ENCODE measurements around the gene HOXD8. TPM values are rescaled to one million over a fixed set of nuclear protein-coding genes. Genes with fewer than 3 reads are reported as not detected.

Gene HOXD8
- total RNA-seq, 1 donor from 2014 or later = 18.9 TPM

- no peak for DNase-seq (ENCODE audit: extremely low read depth, low read depth, low spot score)
These were observed 14.4 kb upstream of the HOXD8 start for GRCh38 chr2:176114930-176115625.

- DNase-seq (ENCODE audit: extremely low read depth, low read depth, low spot score) = no peak
These were observed 13.4 kb upstream of the HOXD8 start, which contains the start of gene HOXD10 for GRCh38 chr2:176115883-176116813. Gene HOXD10, plus strand, starts transcription at chr2:176116778. Its CDS starts 56 bp downstream, at chr2:176116834.

GRCh38 chr2:176117162-176117822 is 12.2 kb upstream of the HOXD8 start:
- no peak for DNase-seq (ENCODE audit: extremely low read depth, low read depth, low spot score)

- DNase-seq (ENCODE audit: extremely low read depth, low read depth, low spot score) = no peak
These were observed 11.6 kb upstream of the HOXD8 start for GRCh38 chr2:176117823-176118371.

- no peak for DNase-seq (ENCODE audit: extremely low read depth, low read depth, low spot score)
These were observed 10.7 kb upstream of the HOXD8 start for GRCh38 chr2:176118601-176119339.

GRCh38 chr2:176120364-176121189 is 8.9 kb upstream of the HOXD8 start:
- no peak for DNase-seq (ENCODE audit: extremely low read depth, low read depth, low spot score)

GRCh38 chr2:176121190-176122051 is 8.1 kb upstream of the HOXD8 start:
- DNase-seq (ENCODE audit: extremely low read depth, low read depth, low spot score) = no peak

- DNase-seq (ENCODE audit: extremely low read depth, low read depth, low spot score) = no peak
These were observed 7.3 kb upstream of the HOXD8 start for GRCh38 chr2:176122052-176122682.

GRCh38 chr2:176122683-176123410 is 6.7 kb upstream of the HOXD8 start, which contains the start of gene HOXD9:
Gene HOXD9, plus strand, starts transcription at chr2:176122719. Its CDS starts 50 bp downstream, at chr2:176122769.
- no peak for DNase-seq (ENCODE audit: extremely low read depth, low read depth, low spot score)

GRCh38 chr2:176123411-176124109 is 5.9 kb upstream of the HOXD8 start:
- DNase-seq (ENCODE audit: extremely low read depth, low read depth, low spot score) = no peak

GRCh38 chr2:176124110-176124946 is 5.2 kb upstream of the HOXD8 start:
- no peak for DNase-seq (ENCODE audit: extremely low read depth, low read depth, low spot score)

GRCh38 chr2:176124947-176125771 is 4.3 kb upstream of the HOXD8 start:
- no peak for DNase-seq (ENCODE audit: extremely low read depth, low read depth, low spot score)

- no peak for DNase-seq (ENCODE audit: extremely low read depth, low read depth, low spot score)
These were observed 3.8 kb upstream of the HOXD8 start for GRCh38 chr2:176125772-176126054.

GRCh38 chr2:176126929-176127773 is 2.4 kb upstream of the HOXD8 start:
- DNase-seq (ENCODE audit: extremely low read depth, low read depth, low spot score) = no peak

Measured in glomerular endothelial cell (primary cell).